IPS DF 6.9 (cell line): ENCODE results near the gene STK26.
A peak's percentile ranks its signal among the peaks of the same experiment; 100 is the strongest.

Experiments
- DNase-seq: peaks from one replicate; pipeline ENCODE4 v3.0.0-alpha.2; 2013; ENCODE audit warnings: low read depth, low spot score
- H3K27ac ChIP-seq: one replicate; pipeline ENCODE4 v1.5.1; 2013; ENCODE audit warnings: low read length, control low read depth
- H3K27me3 ChIP-seq: 2 replicates; pipeline ENCODE4 v1.6.1; 2013; ENCODE audit warnings: mild to moderate bottlenecking, low read length; ENCODE audit not compliant: control insufficient read depth, insufficient read depth
- H3K36me3 ChIP-seq: 2 replicates; pipeline ENCODE4 v1.6.1; 2013; ENCODE audit warnings: low read length; ENCODE audit not compliant: control insufficient read depth, insufficient read depth
- H3K4me1 ChIP-seq: 2 replicates; pipeline ENCODE4 v1.6.1; 2013; ENCODE audit warnings: low read length; ENCODE audit not compliant: control insufficient read depth, insufficient read depth
- H3K4me3 ChIP-seq: 2 replicates; pipeline ENCODE4 v1.5.1; 2013; ENCODE audit warnings: mild to moderate bottlenecking, low read length
- H3K9me3 ChIP-seq: 2 replicates; pipeline ENCODE4 v1.6.1; 2013; ENCODE audit warnings: low read length, inconsistent platforms; ENCODE audit not compliant: control insufficient read depth, insufficient read depth
- WGBS: extraction: QIAGEN DNeasy Blood & Tissue Kit; methylation state at CpG from one replicate; pipeline ENCODE4 v1.1.7; 2013; ENCODE audit warnings: mixed read lengths, missing lambda C conversion rate; ENCODE audit not compliant: insufficient read length, insufficient coverage; 5-methylcytosine and 5-hydroxymethylcytosine counted together

Gene STK26

GRCh38 chrX:132063334-132063733, 40.2 kb downstream of the STK26 start:
- Histone ChIP-seq H3K27ac (no peak overlapping the region), H3K4me3 (no peak overlapping the region), H3K9me3 (no peaks in the 10 kb centered on the region), H3K4me1 (no peaks in the 10 kb centered on the region), H3K36me3 (no peaks in the 10 kb centered on the region), H3K27me3 (no peaks in the 10 kb centered on the region)
- no peak for DNase-seq
- no CpG with 5 or more reads among the region's 3 CpGs for WGBS

GRCh38 chrX:132063862-132064261, 40.8 kb downstream of the STK26 start:
- WGBS = no CpG with 5 or more reads among the region's 4 CpGs
- no peaks in the 10 kb centered on the region for H3K9me3 ChIP-seq
- H3K4me1 ChIP-seq = no peaks in the 10 kb centered on the region
- H3K4me3 ChIP-seq = no peak overlapping the region
- DNase-seq = no peak
- no peak overlapping the region for H3K27ac ChIP-seq
- H3K27me3 ChIP-seq = no peaks in the 10 kb centered on the region
- H3K36me3 ChIP-seq = no peaks in the 10 kb centered on the region

GRCh38 chrX:132068405-132068804, 45.3 kb downstream of the STK26 start:
- Histone ChIP-seq H3K27me3 (no peaks in the 10 kb centered on the region), H3K27ac (no peak overlapping the region), H3K4me1 (no peaks in the 10 kb centered on the region), H3K36me3 (no peaks in the 10 kb centered on the region), H3K4me3 (no peak overlapping the region), H3K9me3 (no peaks in the 10 kb centered on the region)
- WGBS = no CpG with 5 or more reads among the region's 1 CpG
- no peak for DNase-seq

- Histone ChIP-seq H3K4me3 (no peak overlapping the region), H3K27ac (no peak overlapping the region), H3K27me3 (no peaks in the 10 kb centered on the region), H3K36me3 (no peaks in the 10 kb centered on the region; the same call in 1 of the 2 replicates), H3K9me3 (no peaks in the 10 kb centered on the region), H3K4me1 (no peaks in the 10 kb centered on the region)
- DNase-seq = no peak
These were observed 48.2 kb downstream of the STK26 start for GRCh38 chrX:132071254-132071653.

- DNase-seq = no peak
- no peaks in the 10 kb centered on the region; the same call in 1 of the 2 replicates for H3K36me3 ChIP-seq
- H3K4me3 ChIP-seq = no peak overlapping the region
- no peaks in the 10 kb centered on the region for H3K4me1 ChIP-seq
- H3K27ac ChIP-seq = no peak overlapping the region
- no CpG with 5 or more reads among the region's 1 CpG for WGBS
- H3K27me3 ChIP-seq = no peaks in the 10 kb centered on the region
- no peaks in the 10 kb centered on the region for H3K9me3 ChIP-seq
These were observed 54.3 kb downstream of the STK26 start for GRCh38 chrX:132077414-132077813.

- Histone ChIP-seq H3K9me3 (no peaks in the 10 kb centered on the region), H3K27me3 (no peaks in the 10 kb centered on the region), H3K4me3 (no peak overlapping the region), H3K27ac (no peak overlapping the region), H3K36me3 (no peaks in the 10 kb centered on the region; the same call in 1 of the 2 replicates), H3K4me1 (no peaks in the 10 kb centered on the region)
- no peak for DNase-seq
- no CpG with 5 or more reads among the region's 3 CpGs for WGBS
These were observed 54.8 kb downstream of the STK26 start for GRCh38 chrX:132077912-132078311.

GRCh38 chrX:132085786-132086185, 62.7 kb downstream of the STK26 start:
- no peak for DNase-seq
- no CpG with 5 or more reads among the region's 3 CpGs for WGBS
- Histone ChIP-seq H3K9me3 (no peaks in the 10 kb centered on the region), H3K4me1 (no peaks in the 10 kb centered on the region), H3K4me3 (no peak overlapping the region), H3K27me3 (no peaks in the 10 kb centered on the region), H3K27ac (no peak overlapping the region), H3K36me3 (no peaks in the 10 kb centered on the region)

GRCh38 chrX:132086672-132087071, 63.6 kb downstream of the STK26 start:
- Histone ChIP-seq H3K36me3 (no peaks in the 10 kb centered on the region), H3K4me3 (no peak overlapping the region), H3K27me3 (no peaks in the 10 kb centered on the region), H3K9me3 (no peaks in the 10 kb centered on the region), H3K4me1 (no peaks in the 10 kb centered on the region), H3K27ac (no peak overlapping the region)
- WGBS = no CpG with 5 or more reads among the region's 2 CpGs
- no peak for DNase-seq

- Histone ChIP-seq H3K4me1 (no peaks in the 10 kb centered on the region), H3K27me3 (no peaks in the 10 kb centered on the region), H3K9me3 (no peaks in the 10 kb centered on the region), H3K27ac (no peak overlapping the region), H3K36me3 (no peaks in the 10 kb centered on the region), H3K4me3 (no peak overlapping the region)
- no peak for DNase-seq
These were observed 65.8 kb downstream of the STK26 start for GRCh38 chrX:132088864-132089263.

GRCh38 chrX:132090403-132091159, 67.5 kb downstream of the STK26 start:
- H3K36me3 ChIP-seq = no peaks in the 10 kb centered on the region
- no peaks in the 10 kb centered on the region for H3K4me1 ChIP-seq
- H3K27ac ChIP-seq = no peak overlapping the region
- DNase-seq = no peak
- no peaks in the 10 kb centered on the region for H3K27me3 ChIP-seq
- no peak overlapping the region for H3K4me3 ChIP-seq
- no peaks in the 10 kb centered on the region for H3K9me3 ChIP-seq
- no CpG with 5 or more reads among the region's 8 CpGs for WGBS

- no peaks in the 10 kb centered on the region for H3K4me1 ChIP-seq
- no peak overlapping the region for H3K27ac ChIP-seq
- no peaks in the 10 kb centered on the region for H3K9me3 ChIP-seq
- no peak overlapping the region for H3K4me3 ChIP-seq
- WGBS = no CpG with 5 or more reads among the region's 7 CpGs
- H3K27me3 ChIP-seq = no peaks in the 10 kb centered on the region
- H3K36me3 ChIP-seq = no peaks in the 10 kb centered on the region
- peak; percentile 39 for DNase-seq
These were observed 69.5 kb downstream of the STK26 start for GRCh38 chrX:132092439-132093065.
